Natural killer cell (primary cell): ENCODE data around the gene CREBBP. TPM values are rescaled to one million over a fixed set of nuclear protein-coding genes. Genes with fewer than 3 reads are reported as not detected.

ENCODE experiments used
- ATAC-seq, 3 donors: fragments of 150-1000 bp in 2 of 3; fragments of 200-7000 bp in 1 of 3; cut with Tn5 transposase; 1 replicate in 1 of 3; 2 replicates in 2 of 3; pipeline ENCODE4 v1.10.0; 2021; ENCODE audit warnings: mild to moderate bottlenecking in 2 of 3, moderate library complexity in 2 of 3
- DNase-seq, 2 donors: peaks; one replicate each; pipeline versions ENCODE4 v3.0.0 to v3.0.0-alpha.2; 2013 to 2021; ENCODE audit warnings: mixed read lengths in 1 of 2
- H3K27ac ChIP-seq: one replicate; pipeline ENCODE4 v1.5.1; 2013; ENCODE audit warnings: mild to moderate bottlenecking, low read length
- H3K27me3 ChIP-seq: one replicate; pipeline ENCODE4 v1.6.1; 2013; ENCODE audit warnings: low read length; ENCODE audit not compliant: control insufficient read depth, insufficient read depth
- H3K36me3 ChIP-seq: one replicate; pipeline ENCODE4 v1.6.1; 2013; ENCODE audit warnings: low read length; ENCODE audit not compliant: control insufficient read depth, insufficient read depth
- H3K4me1 ChIP-seq: one replicate; pipeline ENCODE4 v1.6.1; 2013; ENCODE audit warnings: low read length; ENCODE audit not compliant: control insufficient read depth, insufficient read depth
- H3K4me3 ChIP-seq: one replicate; pipeline ENCODE4 v1.5.1; 2013; ENCODE audit warnings: low read length
- H3K9me3 ChIP-seq: one replicate; pipeline ENCODE4 v1.6.1; 2013; ENCODE audit warnings: low read length; ENCODE audit not compliant: control insufficient read depth, insufficient read depth
- H3K27ac Mint-ChIP-seq, 2 donors: one replicate each; pipeline ENCODE4 v1.8.0; 2022; ENCODE audit warnings: mild to moderate bottlenecking in 2 of 2, mixed read lengths in 2 of 2, moderate library complexity in 1 of 2
- H3K27me3 Mint-ChIP-seq, 2 donors: one replicate each; pipeline ENCODE4 v1.8.0; 2022; ENCODE audit warnings: low read depth in 2 of 2, mixed read lengths in 2 of 2
- H3K36me3 Mint-ChIP-seq: one replicate; pipeline ENCODE4 v1.8.0; 2022; ENCODE audit warnings: mixed read lengths
- H3K4me1 Mint-ChIP-seq, 2 donors: one replicate each; pipeline ENCODE4 v1.8.0; 2022; ENCODE audit warnings: mixed read lengths in 2 of 2
- H3K4me3 Mint-ChIP-seq: one replicate; pipeline ENCODE4 v1.8.0; 2022; ENCODE audit warnings: mild to moderate bottlenecking, moderate library complexity, mixed read lengths
- H3K9me3 Mint-ChIP-seq, 2 donors: one replicate each; pipeline ENCODE4 v1.8.0; 2022; ENCODE audit warnings: mixed read lengths in 2 of 2
- WGBS: methylation state at CpG from one replicate; pipeline ENCODE4 v1.1.7; 2013; ENCODE audit warnings: missing lambda C conversion rate; ENCODE audit not compliant: insufficient coverage; 5-methylcytosine and 5-hydroxymethylcytosine counted together
- intact Hi-C: fragments of 100-400 bp; cut with micrococcal nuclease; formaldehyde crosslinking; loops from one replicate; pipeline ENCODE4 v1.14.2; 2022
- total RNA-seq, 4 donors: library from RNA; stranded (reverse); fragments of 120-200 nt in 1 of 4; gene quantifications; one replicate each; pipeline versions ENCODE4 v1.2.3 to v1.2.4, GENCODE V29; 2013 to 2022
- TF ChIP-seq, protein P1 (sequence below): fragments of 200-600 bp; IDR thresholded peaks from one replicate; pipeline ENCODE4 v1.8.0; 2022; ENCODE audit warnings: antibody characterized with exemption

CREBBP gene
- total RNA-seq, 3 donors from 2014 or later (not counting 1 experiment from before 2014, with no cell fraction given) = 197 to 234 (median 224) TPM

DNA sequence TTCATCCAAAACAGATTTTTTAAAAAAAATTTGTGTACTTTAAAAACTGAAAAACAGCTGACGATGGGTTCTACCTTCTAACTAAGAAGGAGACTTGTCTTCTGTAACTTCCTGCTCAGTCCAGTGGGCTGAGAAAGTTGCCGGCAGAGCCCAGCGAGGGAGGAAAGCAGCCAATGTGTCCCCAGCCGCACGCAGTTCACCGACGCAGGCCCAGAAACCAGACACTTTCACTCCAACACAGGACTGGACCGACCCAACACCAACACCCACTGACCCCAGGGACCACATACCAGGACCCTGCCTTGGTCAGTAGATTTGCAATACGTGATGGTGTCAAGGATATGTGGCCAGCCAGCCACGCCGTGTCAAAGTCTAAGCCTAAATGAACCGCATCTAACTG lies 188.8 kb downstream of the CREBBP start:
- Histone ChIP-seq H3K4me3 (no peak overlapping the region), H3K27me3 (no peaks in the 10 kb centered on the region), H3K4me1 (peaks cover 14% of the 10 kb centered on the region), H3K36me3 (peaks cover 7% of the 10 kb centered on the region), H3K27ac (no peak overlapping the region), H3K9me3 (no peaks in the 10 kb centered on the region)
- Mint-ChIP-seq H3K27me3 (no peaks in the 10 kb centered on the region), H3K4me3 (no peak overlapping the region), H3K9me3 (no peaks in the 10 kb centered on the region), H3K36me3 (no peaks in the 10 kb centered on the region), H3K4me1 (peaks cover 9% of the 10 kb centered on the region in 2 donors), H3K27ac (no peak overlapping the region)
- intact Hi-C loops = loop anchor here (2.0 kb wide), 1 partner anchor 187 kb away; no protein-coding TSS in a partner anchor
- TF ChIP-seq, protein P1, sequence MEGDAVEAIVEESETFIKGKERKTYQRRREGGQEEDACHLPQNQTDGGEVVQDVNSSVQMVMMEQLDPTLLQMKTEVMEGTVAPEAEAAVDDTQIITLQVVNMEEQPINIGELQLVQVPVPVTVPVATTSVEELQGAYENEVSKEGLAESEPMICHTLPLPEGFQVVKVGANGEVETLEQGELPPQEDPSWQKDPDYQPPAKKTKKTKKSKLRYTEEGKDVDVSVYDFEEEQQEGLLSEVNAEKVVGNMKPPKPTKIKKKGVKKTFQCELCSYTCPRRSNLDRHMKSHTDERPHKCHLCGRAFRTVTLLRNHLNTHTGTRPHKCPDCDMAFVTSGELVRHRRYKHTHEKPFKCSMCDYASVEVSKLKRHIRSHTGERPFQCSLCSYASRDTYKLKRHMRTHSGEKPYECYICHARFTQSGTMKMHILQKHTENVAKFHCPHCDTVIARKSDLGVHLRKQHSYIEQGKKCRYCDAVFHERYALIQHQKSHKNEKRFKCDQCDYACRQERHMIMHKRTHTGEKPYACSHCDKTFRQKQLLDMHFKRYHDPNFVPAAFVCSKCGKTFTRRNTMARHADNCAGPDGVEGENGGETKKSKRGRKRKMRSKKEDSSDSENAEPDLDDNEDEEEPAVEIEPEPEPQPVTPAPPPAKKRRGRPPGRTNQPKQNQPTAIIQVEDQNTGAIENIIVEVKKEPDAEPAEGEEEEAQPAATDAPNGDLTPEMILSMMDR = no peak
- 90% methylated on average over 12 of the region's 12 CpGs for WGBS
- no peak for DNase-seq
- ATAC-seq = no peak

DNA sequence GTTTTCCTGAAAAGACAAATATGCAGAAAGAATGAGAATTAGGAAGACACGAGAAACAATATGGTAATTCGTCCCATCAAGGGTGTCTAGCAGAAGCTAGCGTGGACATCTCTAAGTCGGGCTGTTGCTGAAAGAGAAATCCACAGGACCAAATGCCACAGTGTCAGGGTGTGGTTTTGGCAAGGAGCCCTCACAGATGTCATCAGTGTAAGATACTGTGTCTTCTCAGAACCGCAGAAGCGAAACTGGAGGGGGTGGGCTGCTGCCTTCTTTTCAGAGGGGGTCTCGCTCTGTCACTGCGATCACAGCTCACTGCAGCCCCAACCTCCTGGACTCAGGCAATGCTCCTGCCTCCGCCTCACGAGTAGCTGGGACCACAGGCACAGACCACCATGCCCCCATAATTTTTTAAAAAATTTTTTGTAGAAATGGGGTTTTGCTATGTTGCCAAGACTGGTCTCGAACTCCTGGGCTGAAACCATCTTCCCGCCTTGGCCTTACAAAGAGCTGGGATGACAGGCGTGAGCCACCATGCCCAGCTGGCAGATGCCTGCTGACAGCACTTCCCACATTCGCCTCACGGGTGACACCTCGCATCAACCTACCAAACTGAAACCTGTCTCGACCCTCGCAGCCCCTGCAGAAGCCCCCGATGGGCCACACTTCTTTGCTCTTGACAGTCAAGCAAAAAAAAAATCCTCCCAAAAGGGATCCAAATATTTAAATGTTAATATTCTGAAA lies 189.4 kb downstream of the CREBBP start:
- H3K27me3 Mint-ChIP-seq = no peaks in the 10 kb centered on the region
- Histone ChIP-seq H3K27ac (no peak overlapping the region), H3K4me3 (no peak overlapping the region), H3K4me1 (peaks cover 14% of the 10 kb centered on the region), H3K27me3 (no peaks in the 10 kb centered on the region), H3K36me3 (peaks cover 7% of the 10 kb centered on the region), H3K9me3 (no peaks in the 10 kb centered on the region)
- ATAC-seq (peak; percentile 8 to 65 (median 48)), DNase-seq (no peak)
- peak overlapping the region; percentile 60 to 79 for H3K27ac Mint-ChIP-seq
- H3K9me3 Mint-ChIP-seq = no peaks in the 10 kb centered on the region
- H3K36me3 Mint-ChIP-seq = no peaks in the 10 kb centered on the region
- intact Hi-C loops = loop anchor here (2.0 kb wide), 1 partner anchor 188 kb away; no protein-coding TSS in a partner anchor
- H3K4me1 Mint-ChIP-seq = peaks cover 9% of the 10 kb centered on the region in 2 donors
- peak overlapping the region; percentile 89 for H3K4me3 Mint-ChIP-seq
- 64% methylated on average over 17 of the region's 19 CpGs for WGBS
- TF ChIP-seq, protein P1 = no peak

DNA sequence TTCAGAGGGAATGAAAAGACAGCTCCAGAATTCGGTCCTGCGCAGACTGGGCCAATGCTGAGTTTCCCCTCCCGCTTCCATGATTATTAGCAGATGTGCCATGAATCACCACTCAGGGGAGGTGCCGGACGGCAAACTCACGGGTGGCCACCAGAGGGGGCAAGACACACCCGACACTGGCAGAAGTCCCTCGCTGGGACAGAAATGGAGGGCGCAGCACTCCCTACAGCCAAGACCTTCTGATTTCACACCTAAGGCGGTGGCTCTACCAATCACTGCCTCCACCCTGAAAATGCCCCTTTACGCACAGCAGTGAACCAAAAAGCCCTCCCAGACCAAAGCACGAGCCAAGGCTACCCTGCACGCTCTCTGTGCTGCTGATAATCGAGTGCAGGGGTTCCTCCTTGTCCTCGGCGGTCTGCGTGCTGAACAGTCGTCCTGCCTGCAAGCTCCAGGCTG lies 190.0 kb downstream of the CREBBP start:
- TF ChIP-seq, protein P1 = peak; percentile 88
- Histone ChIP-seq H3K27ac (no peak overlapping the region), H3K4me3 (no peak overlapping the region), H3K27me3 (no peaks in the 10 kb centered on the region), H3K9me3 (no peaks in the 10 kb centered on the region), H3K36me3 (peaks cover 12% of the 10 kb centered on the region), H3K4me1 (peaks cover 14% of the 10 kb centered on the region)
- no peaks in the 10 kb centered on the region for H3K9me3 Mint-ChIP-seq
- no peaks in the 10 kb centered on the region for H3K27me3 Mint-ChIP-seq
- H3K27ac Mint-ChIP-seq = peak overlapping the region; percentile 60 to 79
- peak; percentile 81 to 89 for DNase-seq
- peak overlapping the region; percentile 89 for H3K4me3 Mint-ChIP-seq
- 41% methylated on average over 18 of the region's 18 CpGs for WGBS
- H3K4me1 Mint-ChIP-seq = peaks cover 9% of the 10 kb centered on the region in 2 donors
- ATAC-seq = peak; percentile 96 to 99 (median 97)
- intact Hi-C loops = loop anchor here (2.0 kb wide), 1 partner anchor 188 kb away; no protein-coding TSS in a partner anchor
- no peaks in the 10 kb centered on the region for H3K36me3 Mint-ChIP-seq
